VCaP (cell line): Measurements from ENCODE around the gene TAB2.

Source experiments
- H3K27ac ChIP-seq: fragments of 450-650 bp; 2 replicates; pipeline ENCODE4 v1.5.1; 2017
- TF ChIP-seq, protein P1 (sequence below): fragments of 450-650 bp; conservative IDR thresholded peaks from 2 replicates; pipeline ENCODE4 v1.5.1; 2017; ENCODE audit warnings: mild to moderate bottlenecking, moderate library complexity

Gene TAB2

DNA sequence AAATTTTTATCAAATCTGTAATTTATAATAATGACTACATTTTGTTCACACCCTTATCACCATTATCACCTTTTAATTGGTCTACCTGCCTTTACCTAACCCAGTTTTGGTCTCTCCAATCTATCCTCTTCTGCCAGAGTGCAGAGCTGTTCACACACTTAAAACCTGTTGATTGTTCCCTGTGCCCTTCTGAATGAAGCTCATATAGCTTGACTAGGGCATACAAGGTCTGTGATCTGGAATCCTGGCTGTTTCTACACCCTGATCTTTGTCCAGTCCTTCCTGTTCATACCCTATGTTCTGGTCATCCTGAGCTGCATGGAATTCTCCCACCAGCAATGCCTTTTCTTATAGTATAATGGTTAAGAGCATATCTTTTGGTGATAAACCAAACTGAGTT is 53.6 kb downstream of the TAB2 start:
- no peak overlapping the region; the same call in 1 of the 2 replicates for H3K27ac ChIP-seq
- TF ChIP-seq, protein P1, sequence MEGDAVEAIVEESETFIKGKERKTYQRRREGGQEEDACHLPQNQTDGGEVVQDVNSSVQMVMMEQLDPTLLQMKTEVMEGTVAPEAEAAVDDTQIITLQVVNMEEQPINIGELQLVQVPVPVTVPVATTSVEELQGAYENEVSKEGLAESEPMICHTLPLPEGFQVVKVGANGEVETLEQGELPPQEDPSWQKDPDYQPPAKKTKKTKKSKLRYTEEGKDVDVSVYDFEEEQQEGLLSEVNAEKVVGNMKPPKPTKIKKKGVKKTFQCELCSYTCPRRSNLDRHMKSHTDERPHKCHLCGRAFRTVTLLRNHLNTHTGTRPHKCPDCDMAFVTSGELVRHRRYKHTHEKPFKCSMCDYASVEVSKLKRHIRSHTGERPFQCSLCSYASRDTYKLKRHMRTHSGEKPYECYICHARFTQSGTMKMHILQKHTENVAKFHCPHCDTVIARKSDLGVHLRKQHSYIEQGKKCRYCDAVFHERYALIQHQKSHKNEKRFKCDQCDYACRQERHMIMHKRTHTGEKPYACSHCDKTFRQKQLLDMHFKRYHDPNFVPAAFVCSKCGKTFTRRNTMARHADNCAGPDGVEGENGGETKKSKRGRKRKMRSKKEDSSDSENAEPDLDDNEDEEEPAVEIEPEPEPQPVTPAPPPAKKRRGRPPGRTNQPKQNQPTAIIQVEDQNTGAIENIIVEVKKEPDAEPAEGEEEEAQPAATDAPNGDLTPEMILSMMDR = no peak

DNA sequence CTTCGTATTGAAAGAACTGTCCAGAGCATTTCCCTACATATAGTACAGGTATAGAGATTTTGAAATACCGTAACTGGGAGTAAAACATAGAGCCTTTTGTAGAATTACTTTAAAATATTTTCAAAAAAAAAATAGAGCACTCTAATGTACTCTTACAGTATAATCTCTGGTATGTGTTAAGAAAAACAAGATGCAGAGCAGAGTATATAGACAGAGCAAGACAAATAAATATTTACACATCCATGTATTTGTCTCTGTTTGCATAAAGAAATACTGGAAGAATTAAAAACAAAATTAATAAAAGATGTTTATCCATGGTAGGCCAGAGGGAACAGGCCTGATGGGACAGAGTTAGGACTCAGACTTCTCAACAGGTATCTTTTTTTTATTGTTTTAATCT is 54.5 kb downstream of the TAB2 start:
- peak overlapping the region; percentile 23; the same call in 1 of the 2 replicates for H3K27ac ChIP-seq
- TF ChIP-seq, protein P1 = no peak

DNA sequence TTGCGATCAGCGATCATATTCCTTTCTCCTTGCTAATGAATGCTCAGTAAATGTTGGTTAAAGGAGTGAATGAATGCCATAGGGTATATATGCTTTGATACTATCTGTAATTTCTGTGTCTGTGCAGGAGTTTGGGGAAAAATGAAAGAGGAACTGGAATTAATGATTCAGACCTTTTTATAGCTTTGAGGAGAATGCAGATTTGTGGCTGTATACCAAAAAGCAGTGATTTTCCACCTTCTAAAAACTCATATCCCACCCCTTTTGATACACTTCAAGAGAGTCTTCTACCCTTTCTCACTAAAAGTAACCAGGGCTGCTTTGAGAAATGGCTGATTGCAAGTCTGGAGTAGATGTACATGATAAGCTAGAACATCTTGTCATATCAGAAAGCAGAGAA is 56.0 kb downstream of the TAB2 start:
- TF ChIP-seq, protein P1 = no peak

DNA sequence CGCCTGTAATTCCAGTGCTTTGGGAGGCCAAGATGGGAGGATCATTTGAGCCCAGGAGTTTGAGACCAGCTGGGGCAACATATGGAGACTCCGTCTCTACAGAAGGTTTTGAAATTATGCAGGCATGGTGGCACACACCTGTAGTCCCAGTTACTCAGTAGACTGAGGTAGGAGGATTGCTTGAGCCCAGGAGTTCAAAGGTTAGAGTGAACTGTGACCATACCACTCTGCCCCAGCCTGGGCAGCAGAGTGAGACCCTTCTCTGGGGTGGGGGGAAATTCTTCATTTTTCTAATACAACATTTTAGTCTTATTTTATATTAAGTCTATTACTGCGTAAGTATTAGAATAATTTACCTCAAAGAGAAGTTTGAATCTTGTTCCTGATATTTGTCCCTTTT is 62.5 kb downstream of the TAB2 start:
- H3K27ac ChIP-seq = no peak overlapping the region
- TF ChIP-seq, protein P1 = no peak

More for the DNA sequence above, 56.0 kb downstream of the TAB2 start:
- H3K27ac ChIP-seq = no peak overlapping the region

DNA sequence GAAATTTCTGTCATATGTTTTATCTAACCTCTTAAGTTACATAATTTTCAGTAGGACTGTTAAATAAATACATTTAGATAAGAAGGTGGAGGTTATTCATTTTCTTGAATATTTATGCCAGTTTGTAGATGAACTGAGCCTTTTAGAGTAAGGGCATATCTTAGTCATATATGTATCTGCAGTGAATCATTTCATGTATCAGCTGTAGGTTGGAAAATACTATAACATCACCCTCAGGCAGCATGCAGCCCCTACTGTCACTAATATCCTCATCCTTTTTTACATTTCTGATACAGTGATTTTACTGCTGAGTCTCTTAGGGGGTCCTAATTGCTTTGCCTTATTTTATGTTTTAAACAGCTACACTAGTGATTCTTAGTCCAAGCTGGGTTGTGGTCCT is 63.0 kb downstream of the TAB2 start:
- TF ChIP-seq, protein P1 = no peak

DNA sequence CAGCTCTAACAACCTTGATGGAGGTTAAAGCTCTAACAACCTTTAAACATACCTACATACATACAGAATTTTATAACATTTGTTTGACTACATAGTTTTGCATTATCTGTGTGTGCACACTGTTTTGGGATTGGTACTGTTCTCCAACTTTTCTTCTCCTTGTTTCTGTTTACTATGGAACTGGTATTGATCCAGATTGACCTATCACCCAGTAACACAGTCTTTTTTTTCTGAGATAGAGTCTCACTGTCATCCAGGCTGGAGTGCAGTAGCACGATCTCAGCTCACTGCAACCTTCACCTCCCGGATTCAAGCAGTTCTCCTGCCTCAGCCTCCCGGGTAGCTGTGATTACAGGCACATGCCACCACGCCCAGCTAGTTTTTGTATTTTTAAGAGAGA is 65.9 kb downstream of the TAB2 start:
- H3K27ac ChIP-seq = peak overlapping the region; percentile 86
- TF ChIP-seq, protein P1 = no peak

More for the DNA sequence above, 63.0 kb downstream of the TAB2 start:
- H3K27ac ChIP-seq = no peak overlapping the region

DNA sequence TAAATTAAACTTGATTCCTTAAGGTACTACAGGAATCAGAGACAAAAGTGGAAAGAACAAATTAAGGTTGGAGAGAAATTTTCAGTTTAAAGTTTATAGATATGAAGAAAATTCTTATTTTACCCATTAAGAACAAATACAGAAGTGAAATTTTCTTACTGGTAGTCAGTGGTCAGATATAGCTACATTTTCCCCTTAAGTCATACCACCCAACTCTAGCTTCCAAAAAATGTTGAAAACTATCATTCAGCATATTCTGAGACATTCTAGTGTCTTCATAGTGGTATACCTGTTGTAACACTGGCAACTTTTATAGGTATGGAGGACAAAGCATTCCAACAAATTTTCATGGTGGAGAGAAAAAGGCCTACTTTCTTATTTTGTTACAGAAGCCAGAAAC is 67.0 kb downstream of the TAB2 start:
- peak overlapping the region; percentile 86; the same call in 1 of the 2 replicates for H3K27ac ChIP-seq
- TF ChIP-seq, protein P1 = no peak
